Brain microvascular endothelial cell (primary cell): ENCODE measurements around the gene ETV5.
A peak's percentile ranks its signal among the peaks of the same experiment; 100 is the strongest.

ENCODE experiments used
- DNase-seq: peaks from one replicate; pipeline ENCODE4 v3.0.0-alpha.2; 2020
- H3K27ac ChIP-seq: fragments of 250-450 bp; sonication (Bioruptor Pico); 2 replicates; pipeline ENCODE4 v1.5.1; 2020; ENCODE audit warnings: mild to moderate bottlenecking, moderate library complexity
- H3K27me3 ChIP-seq: fragments of 250-450 bp; sonication (Bioruptor Pico); replicated peaks from 2 replicates; pipeline ENCODE4 v1.5.1; 2020; ENCODE audit warnings: mild to moderate bottlenecking
- H3K36me3 ChIP-seq: fragments of 250-450 bp; sonication (Bioruptor Pico); replicated peaks from 2 replicates; pipeline ENCODE4 v1.5.1; 2020; ENCODE audit warnings: mild to moderate bottlenecking
- H3K4me3 ChIP-seq: 2 replicates; pipeline ENCODE4 v1.5.1; 2011; ENCODE audit warnings: low read depth, mild to moderate bottlenecking, control low read depth, low read length, moderate library complexity
- in situ Hi-C: cut with HindIII; loops from 2 replicates; pipeline ENCODE4 v1.10.0; 2017; ENCODE audit warnings: low sequenced_read_pairs, low pct_ligation_motif_present
- TF ChIP-seq, protein P1 (sequence below): IDR thresholded peaks from 2 replicates; pipeline ENCODE4 v1.5.1; 2011; ENCODE audit warnings: low read depth, mild to moderate bottlenecking, moderate library complexity, low read length, control low read depth, inconsistent platforms; ENCODE audit errors: missing control alignments

ETV5 gene

DNA sequence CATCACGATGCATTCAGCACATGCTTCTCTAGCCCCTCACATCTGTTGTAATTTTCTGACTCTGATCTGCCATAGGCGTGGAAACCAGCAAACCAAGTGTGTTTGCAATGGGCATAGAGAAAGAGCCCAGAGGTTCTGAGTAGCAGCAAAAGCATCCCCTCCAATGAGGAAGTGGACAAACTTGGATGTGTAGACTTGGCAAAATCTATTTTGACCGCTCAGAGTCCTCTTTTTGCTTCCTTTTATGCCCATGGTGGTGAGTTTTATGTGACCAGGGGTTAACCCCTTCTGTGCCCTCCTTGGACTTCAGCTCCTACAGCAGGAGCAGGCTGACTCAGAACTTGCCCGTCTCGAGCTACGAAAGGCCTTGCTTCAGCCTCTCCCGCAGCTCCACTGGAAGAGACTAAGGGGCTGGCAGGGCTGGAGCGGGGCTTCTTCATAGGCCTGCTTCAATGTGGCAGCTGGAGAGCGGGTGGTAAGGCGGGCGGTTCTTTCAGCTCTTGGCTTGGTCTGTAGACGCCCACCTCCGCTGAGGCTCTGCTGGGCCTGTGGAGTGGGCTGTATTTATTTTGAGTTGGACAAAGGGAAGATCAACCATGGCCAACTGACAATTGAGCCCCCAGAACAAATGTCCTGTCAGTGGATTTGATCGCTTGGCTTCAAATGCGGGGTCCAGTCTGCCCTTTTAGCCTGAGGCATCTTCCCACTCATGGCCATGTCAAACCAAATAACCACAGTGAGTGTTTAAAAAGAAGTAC, 6.5 kb upstream of the ETV5 start:
- Histone ChIP-seq H3K4me3 (no peak overlapping the region), H3K36me3 (no peaks in the 10 kb centered on the region), H3K27ac (no peak overlapping the region), H3K27me3 (no peaks in the 10 kb centered on the region)
- in situ Hi-C loops: no loop called here
- TF ChIP-seq, protein P1, sequence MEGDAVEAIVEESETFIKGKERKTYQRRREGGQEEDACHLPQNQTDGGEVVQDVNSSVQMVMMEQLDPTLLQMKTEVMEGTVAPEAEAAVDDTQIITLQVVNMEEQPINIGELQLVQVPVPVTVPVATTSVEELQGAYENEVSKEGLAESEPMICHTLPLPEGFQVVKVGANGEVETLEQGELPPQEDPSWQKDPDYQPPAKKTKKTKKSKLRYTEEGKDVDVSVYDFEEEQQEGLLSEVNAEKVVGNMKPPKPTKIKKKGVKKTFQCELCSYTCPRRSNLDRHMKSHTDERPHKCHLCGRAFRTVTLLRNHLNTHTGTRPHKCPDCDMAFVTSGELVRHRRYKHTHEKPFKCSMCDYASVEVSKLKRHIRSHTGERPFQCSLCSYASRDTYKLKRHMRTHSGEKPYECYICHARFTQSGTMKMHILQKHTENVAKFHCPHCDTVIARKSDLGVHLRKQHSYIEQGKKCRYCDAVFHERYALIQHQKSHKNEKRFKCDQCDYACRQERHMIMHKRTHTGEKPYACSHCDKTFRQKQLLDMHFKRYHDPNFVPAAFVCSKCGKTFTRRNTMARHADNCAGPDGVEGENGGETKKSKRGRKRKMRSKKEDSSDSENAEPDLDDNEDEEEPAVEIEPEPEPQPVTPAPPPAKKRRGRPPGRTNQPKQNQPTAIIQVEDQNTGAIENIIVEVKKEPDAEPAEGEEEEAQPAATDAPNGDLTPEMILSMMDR: no peak
- DNase-seq: no peak

GRCh38 chr3:186110975-186111974, 2.4 kb upstream of the ETV5 start:
- in situ Hi-C loops: no loop called here
- H3K4me3 ChIP-seq: no peak overlapping the region
- H3K27me3 ChIP-seq: no peaks in the 10 kb centered on the region
- no peak overlapping the region for H3K27ac ChIP-seq
- no peaks in the 10 kb centered on the region for H3K36me3 ChIP-seq
- TF ChIP-seq, protein P1: no peak
- no peak for DNase-seq

GRCh38 chr3:186109897-186110803, 1.3 kb upstream of the ETV5 start:
- DNase-seq: peak; percentile 29
- TF ChIP-seq, protein P1: no peak
- Histone ChIP-seq H3K4me3 (peak overlapping the region; percentile 69), H3K27me3 (no peaks in the 10 kb centered on the region), H3K27ac (peak overlapping the region; percentile 76), H3K36me3 (no peaks in the 10 kb centered on the region)
- in situ Hi-C loops: no loop called here

DNA sequence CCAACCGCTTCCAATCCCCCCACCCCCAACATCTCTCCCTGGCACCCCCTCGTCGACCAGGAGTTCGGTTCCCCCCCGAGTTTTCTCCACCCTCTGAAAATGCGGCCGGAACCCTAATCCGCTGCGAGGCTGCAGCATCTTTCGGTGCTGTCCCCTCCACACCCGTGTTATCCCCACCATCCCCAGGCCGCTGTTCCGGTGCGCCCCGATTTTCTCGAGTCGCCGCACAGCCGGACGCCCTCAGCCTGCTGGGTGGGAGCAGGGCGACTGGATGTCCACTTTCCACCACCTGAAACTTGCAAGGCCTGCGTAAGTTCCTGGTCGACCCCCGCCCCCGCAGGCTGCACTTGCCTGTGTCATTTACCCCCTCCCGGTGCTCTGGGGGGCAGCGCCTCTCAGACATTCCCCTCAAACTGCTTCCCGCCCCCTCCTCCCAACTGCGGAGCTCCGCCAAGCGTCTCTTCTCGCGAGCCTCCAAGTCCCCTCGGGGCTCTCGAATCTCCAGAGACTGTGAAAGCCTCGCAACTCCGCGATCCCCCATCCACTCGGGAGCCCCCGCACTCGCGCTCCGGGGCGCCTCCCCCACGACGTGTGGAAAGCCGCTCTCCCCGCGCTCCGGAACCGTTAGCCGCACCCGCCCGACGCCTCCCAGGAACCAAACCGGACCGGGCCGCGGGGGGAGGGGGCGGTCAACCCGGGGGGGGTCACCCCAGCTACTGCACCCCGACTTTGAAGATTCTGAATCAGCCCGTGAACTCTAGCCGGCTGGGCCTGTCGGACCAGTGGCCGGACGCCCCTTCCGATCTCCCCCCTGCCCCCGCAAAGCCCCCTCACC, 566 bp downstream of the ETV5 start:
- peak; percentile 61 for DNase-seq
- TF ChIP-seq, protein P1: no peak
- H3K4me3 ChIP-seq: peak overlapping the region; percentile 79
- H3K36me3 ChIP-seq: peaks cover 4% of the 10 kb centered on the region
- no peaks in the 10 kb centered on the region for H3K27me3 ChIP-seq
- in situ Hi-C loops: no loop called here
- H3K27ac ChIP-seq: peak overlapping the region; percentile 55
